Endothelial cell of umbilical vein (primary cell): ENCODE results near the gene LLGL2.

Source experiments
- CTCF ChIP-seq, 2 donors: IDR thresholded peaks; 1 replicate in 1 of 2; 2 replicates in 1 of 2; pipeline ENCODE4 v1.5.1; 2011; ENCODE audit warnings: low read length in 2 of 2, mild to moderate bottlenecking in 2 of 2, moderate library complexity in 2 of 2, control low read depth in 1 of 2, inconsistent platforms in 1 of 2, low read depth in 1 of 2; ENCODE audit not compliant: insufficient read depth in 1 of 2; ENCODE audit errors: extremely low read depth in 1 of 2
- EZH2 ChIP-seq: IDR thresholded peaks from 2 replicates; pipeline ENCODE4 v1.6.1; 2012; ENCODE audit warnings: borderline replicate concordance, low read depth, mild to moderate bottlenecking, moderate library complexity, low read length, inconsistent platforms; ENCODE audit not compliant: severe bottlenecking
- FOS ChIP-seq: IDR thresholded peaks from 2 replicates; pipeline ENCODE4 v1.6.1; 2011; ENCODE audit warnings: mild to moderate bottlenecking, low read length, moderate library complexity, borderline replicate concordance; ENCODE audit not compliant: insufficient read depth
- JUN ChIP-seq: IDR thresholded peaks from 2 replicates; pipeline ENCODE4 v1.6.1; 2011; ENCODE audit warnings: borderline replicate concordance, low read depth; ENCODE audit not compliant: insufficient read length, insufficient read depth
- MAX ChIP-seq: IDR thresholded peaks from 2 replicates; pipeline ENCODE4 v1.6.1; 2011; ENCODE audit not compliant: insufficient read depth, insufficient read length
- MYC ChIP-seq: IDR thresholded peaks from one replicate; pipeline ENCODE4 v1.6.1; 2011; ENCODE audit warnings: mild to moderate bottlenecking, low read depth, low read length
- POLR2A ChIP-seq: IDR thresholded peaks from 2 replicates; pipeline ENCODE4 v1.6.1; 2012; ENCODE audit warnings: low read depth, mild to moderate bottlenecking, control low read depth, low read length
- POLR2AphosphoS5 ChIP-seq: IDR thresholded peaks from 2 replicates; pipeline ENCODE4 v1.6.1; 2012; ENCODE audit warnings: low read depth, mild to moderate bottlenecking, control low read depth, low read length, moderate library complexity; ENCODE audit not compliant: insufficient read depth

- TF ChIP-seq EZH2: no peak
- no peak for TF ChIP-seq POLR2A
- TF ChIP-seq CTCF (IDR thresholded peaks at IDR 0.05; ENCODE audit: extremely low read depth in 1 of 2, insufficient read depth in 1 of 2, low read depth in 1 of 2, low read length in 2 of 2): no peak
- no peak for TF ChIP-seq POLR2AphosphoS5
- TF ChIP-seq FOS: no peak
- TF ChIP-seq MYC: no peak
- no peak for TF ChIP-seq JUN
- no peak for TF ChIP-seq MAX
These were observed 66.3 kb downstream of the LLGL2 start for GRCh38 chr17:75591722-75592302.
